Ovary (tissue), 9 donors: ENCODE results near the gene KCNQ5. TPM values are rescaled to one million over a fixed set of nuclear protein-coding genes. Genes with fewer than 3 reads are reported as not detected.
"Not testable (repeated sequence)": the region's sequence is repeated elsewhere in the genome, so short reads cannot be mapped to it uniquely, and the experiment has no call there.

Experiments
- DNase-seq, 5 donors: peaks; one replicate each; pipeline ENCODE4 v3.0.0-alpha.2; 2019 to 2020
- H3K27ac ChIP-seq, 2 donors: fragments of 200-600 bp; one replicate each; pipeline versions ENCODE4 v1.5.1 to v1.8.0; 2019 to 2022
- H3K27me3 ChIP-seq: fragments of 200-600 bp; one replicate; pipeline ENCODE4 v1.8.0; 2022
- H3K36me3 ChIP-seq: fragments of 200-600 bp; sonication (generic); one replicate; pipeline ENCODE4 v1.5.1; 2019
- H3K4me1 ChIP-seq: one replicate; pipeline ENCODE4 v1.8.1; 2013; ENCODE audit warnings: mild to moderate bottlenecking, moderate library complexity; ENCODE audit not compliant: insufficient read depth
- H3K4me3 ChIP-seq: fragments of 200-600 bp; sonication (generic); one replicate; pipeline ENCODE4 v1.5.1; 2017
- H3K9me3 ChIP-seq, 2 donors: fragments of 200-600 bp in 1 of 2; sonication (generic) in 1 of 2; one replicate each; pipeline versions ENCODE4 v1.5.1 to v1.8.1; 2013 to 2019; ENCODE audit warnings: mild to moderate bottlenecking in 1 of 2, moderate library complexity in 1 of 2
- EP300 ChIP-seq: sonication (generic); formaldehyde crosslinking; IDR thresholded peaks from one replicate; pipeline ENCODE4 v1.6.1; 2017; ENCODE audit warnings: antibody characterized with exemption
- POLR2A ChIP-seq: fragments of 450-650 bp; IDR thresholded peaks from one replicate; pipeline ENCODE4 v1.6.1; 2017; ENCODE audit warnings: antibody characterized with exemption, mild to moderate bottlenecking, moderate library complexity
- WGBS, 3 donors: extraction: QIAGEN DNeasy Blood & Tissue Kit in 1 of 3; methylation state at CpG; one replicate each; pipeline versions ENCODE4 v1.1.5 to v1.1.7; 2013 to 2017; 5-methylcytosine and 5-hydroxymethylcytosine counted together
- intact Hi-C, 4 donors: fragments of 100-400 bp; cut with DNase I; formaldehyde crosslinking; loops; one replicate each; pipeline versions ENCODE4 v1.11.0 to v1.15.1; 2022 to 2023
- polyA plus RNA-seq, 2 donors: library from polyadenylated mRNA; stranded (reverse); fragments of 200-250 nt in 1 of 2; fragments of 350-450 nt in 1 of 2; fragmentation: Illumina TruSeq in 1 of 2; extraction: RNeasy Lipid Tissue Mini Kit (QIAGEN cat#74804) in 1 of 2; gene quantifications; one replicate each; pipeline ENCODE4 v1.2.3, GENCODE V29; 2013 to 2014
- total RNA-seq, 7 donors: library from RNA; depleted of rRNA in 2 of 7; stranded (reverse); fragments of >200 nt in 2 of 7; fragmentation: NEBNext Ultra II Directional in 3 of 7; extraction: Animal tissue kit (Norgen Biotek cat#: 25700) in 3 of 7; gene quantifications; one replicate each; pipeline versions ENCODE4 v1.1.0 to v1.2.4, GENCODE V29; 2016 to 2023
- TF ChIP-seq, protein P1 (sequence below), 3 donors: fragments of 450-650 bp in 2 of 3; fragments of 200-600 bp in 1 of 3; IDR thresholded peaks; one replicate each; pipeline versions ENCODE4 v1.5.1 to v1.8.0; 2016 to 2022; ENCODE audit warnings: antibody characterized with exemption in 3 of 3, mild to moderate bottlenecking in 1 of 3
- donor health status: DM: no; HTN: no; CAD: no; lungs with moderate emphysema.
- donor health status: DM: no; HTN: no; CAD: no.
- donor health status: Bipolar disorder and iron deficiency.
- donor health status: DM: yes; HTN: yes; CAD: no.
- donor health status: DM: no; HTN: no; CAD: no.
- donor health status: DM: yes; HTN: yes; CAD: no.

The KCNQ5 gene
- total and polyA plus RNA-seq, 9 donors, result 0.02 to 0.80 (median 0.15) TPM; not detected in 2

DNA sequence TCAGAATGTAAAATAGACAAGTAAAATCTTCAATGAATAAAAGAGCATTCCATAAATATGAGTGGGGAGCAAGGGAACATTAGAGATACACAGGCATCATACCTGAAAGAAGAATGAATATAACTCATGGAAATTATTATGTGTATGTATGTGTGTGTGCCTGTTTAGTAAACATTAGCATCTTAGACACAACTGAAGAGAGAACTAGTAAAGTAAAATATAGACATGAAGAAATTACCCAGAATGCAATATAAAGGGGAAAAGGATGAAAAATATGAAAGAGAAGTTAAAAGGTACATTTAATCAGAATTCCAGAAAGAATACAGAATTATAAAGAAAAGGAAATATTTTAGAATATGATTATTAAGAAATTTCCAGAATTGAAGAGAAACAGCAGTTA lies 264.3 kb downstream of the KCNQ5 start:
- no peak overlapping the region for H3K4me3 ChIP-seq
- intact Hi-C loops, result no loop called here

DNA sequence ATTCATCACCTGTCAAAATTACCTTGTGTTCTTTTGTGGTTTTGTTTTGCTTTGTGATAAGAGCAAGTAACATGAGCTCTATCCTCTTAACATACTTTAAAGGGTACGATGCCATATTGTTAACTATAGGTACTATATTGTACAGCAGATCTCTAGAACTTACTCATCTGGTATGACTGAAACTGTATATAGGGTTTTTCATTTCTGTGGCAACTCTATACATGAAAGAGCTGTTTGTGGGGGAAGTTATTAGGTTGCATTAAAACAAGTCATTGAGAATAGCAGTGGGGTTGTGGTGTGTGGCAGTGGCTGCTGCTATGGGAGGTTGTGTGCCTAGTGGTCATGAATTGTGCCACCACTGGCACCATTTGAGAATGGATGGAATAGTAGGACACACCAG lies 268.4 kb downstream of the KCNQ5 start:
- Histone ChIP-seq H3K4me3 (no peak overlapping the region), H3K27me3 (no peaks in the 10 kb centered on the region), H3K27ac (no peak overlapping the region), H3K36me3 (no peaks in the 10 kb centered on the region), H3K4me1 (no peaks in the 10 kb centered on the region), H3K9me3 (no peaks in the 10 kb centered on the region)
- intact Hi-C loops, result no loop called here
- TF ChIP-seq POLR2A (no peak), EP300 (no peak)
- TF ChIP-seq, protein P1, sequence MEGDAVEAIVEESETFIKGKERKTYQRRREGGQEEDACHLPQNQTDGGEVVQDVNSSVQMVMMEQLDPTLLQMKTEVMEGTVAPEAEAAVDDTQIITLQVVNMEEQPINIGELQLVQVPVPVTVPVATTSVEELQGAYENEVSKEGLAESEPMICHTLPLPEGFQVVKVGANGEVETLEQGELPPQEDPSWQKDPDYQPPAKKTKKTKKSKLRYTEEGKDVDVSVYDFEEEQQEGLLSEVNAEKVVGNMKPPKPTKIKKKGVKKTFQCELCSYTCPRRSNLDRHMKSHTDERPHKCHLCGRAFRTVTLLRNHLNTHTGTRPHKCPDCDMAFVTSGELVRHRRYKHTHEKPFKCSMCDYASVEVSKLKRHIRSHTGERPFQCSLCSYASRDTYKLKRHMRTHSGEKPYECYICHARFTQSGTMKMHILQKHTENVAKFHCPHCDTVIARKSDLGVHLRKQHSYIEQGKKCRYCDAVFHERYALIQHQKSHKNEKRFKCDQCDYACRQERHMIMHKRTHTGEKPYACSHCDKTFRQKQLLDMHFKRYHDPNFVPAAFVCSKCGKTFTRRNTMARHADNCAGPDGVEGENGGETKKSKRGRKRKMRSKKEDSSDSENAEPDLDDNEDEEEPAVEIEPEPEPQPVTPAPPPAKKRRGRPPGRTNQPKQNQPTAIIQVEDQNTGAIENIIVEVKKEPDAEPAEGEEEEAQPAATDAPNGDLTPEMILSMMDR (IDR thresholded peaks at IDR 0.05), result no peak
- DNase-seq, result no peak
- WGBS, 3 donors, result 49 to 87% (median 57%) methylated on average over 1 of the region's 1 CpG

More for the DNA sequence above, 264.3 kb downstream of the KCNQ5 start:
- no peaks in the 10 kb centered on the region for H3K36me3 ChIP-seq
- TF ChIP-seq, protein P1 (IDR thresholded peaks at IDR 0.05), result no peak
- TF ChIP-seq POLR2A, result no peak
- TF ChIP-seq EP300, result no peak
- no peak overlapping the region for H3K27ac ChIP-seq
- DNase-seq, result no peak
- no peaks in the 10 kb centered on the region for H3K9me3 ChIP-seq
- no peaks in the 10 kb centered on the region for H3K4me1 ChIP-seq
- no peaks in the 10 kb centered on the region for H3K27me3 ChIP-seq

DNA sequence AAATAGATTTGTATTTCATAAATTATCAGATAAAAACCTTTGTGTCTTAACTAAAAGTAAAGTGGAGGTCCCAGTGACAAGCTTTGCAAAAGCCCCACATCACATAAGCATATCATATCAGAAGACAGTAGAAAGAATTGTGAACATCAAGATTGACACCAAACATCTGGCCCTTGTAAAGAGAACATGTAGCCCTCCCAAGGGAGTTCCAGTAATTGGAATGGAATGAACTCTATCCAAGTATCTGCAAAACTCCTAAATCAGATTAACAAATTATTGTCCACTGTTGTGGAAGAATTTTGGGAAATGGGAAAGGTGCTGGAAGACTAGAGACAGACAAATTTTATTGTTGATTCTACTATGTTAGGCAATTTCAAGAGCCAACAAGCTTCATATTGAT lies 268.8 kb downstream of the KCNQ5 start:
- no peak for DNase-seq
- H3K36me3 ChIP-seq, result no peaks in the 10 kb centered on the region
- H3K27me3 ChIP-seq, result no peaks in the 10 kb centered on the region
- intact Hi-C loops, result no loop called here
- no peaks in the 10 kb centered on the region for H3K9me3 ChIP-seq
- TF ChIP-seq EP300 (no peak), POLR2A (no peak)
- TF ChIP-seq, protein P1 (IDR thresholded peaks at IDR 0.05), result no peak
- H3K27ac ChIP-seq, result no peak overlapping the region
- H3K4me3 ChIP-seq, result no peak overlapping the region
- H3K4me1 ChIP-seq, result no peaks in the 10 kb centered on the region

DNA sequence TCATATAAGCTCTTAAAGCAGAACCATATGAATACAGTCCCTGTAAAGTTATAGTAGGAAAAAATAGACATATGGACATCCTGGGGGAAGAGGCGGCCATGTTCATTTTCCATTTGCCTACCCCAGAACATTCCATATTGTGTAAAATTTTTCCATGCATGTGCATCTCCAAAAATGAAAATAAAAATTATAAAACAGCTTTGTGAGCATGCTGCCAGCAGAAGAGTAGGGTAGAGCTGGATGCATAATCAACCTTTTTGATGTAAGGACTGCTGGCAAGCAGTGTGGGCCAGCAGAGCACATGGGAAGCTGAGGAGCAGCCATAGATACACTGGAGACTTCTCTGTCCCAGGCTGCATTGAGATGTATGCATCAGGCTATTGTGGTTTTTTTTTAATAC lies 271.0 kb downstream of the KCNQ5 start:
- no peaks in the 10 kb centered on the region for H3K27me3 ChIP-seq
- H3K9me3 ChIP-seq, result no peaks in the 10 kb centered on the region
- no peaks in the 10 kb centered on the region for H3K36me3 ChIP-seq
- intact Hi-C loops, result no loop called here
- DNase-seq, result no peak
- no peaks in the 10 kb centered on the region for H3K4me1 ChIP-seq
- no peak overlapping the region for H3K27ac ChIP-seq
- H3K4me3 ChIP-seq, result no peak overlapping the region
- 87 to 92% (median 89%) methylated on average over 1 of the region's 1 CpG for WGBS, 3 donors
- TF ChIP-seq, protein P1 (IDR thresholded peaks at IDR 0.05), result no peak
- no peak for TF ChIP-seq EP300
- no peak for TF ChIP-seq POLR2A

DNA sequence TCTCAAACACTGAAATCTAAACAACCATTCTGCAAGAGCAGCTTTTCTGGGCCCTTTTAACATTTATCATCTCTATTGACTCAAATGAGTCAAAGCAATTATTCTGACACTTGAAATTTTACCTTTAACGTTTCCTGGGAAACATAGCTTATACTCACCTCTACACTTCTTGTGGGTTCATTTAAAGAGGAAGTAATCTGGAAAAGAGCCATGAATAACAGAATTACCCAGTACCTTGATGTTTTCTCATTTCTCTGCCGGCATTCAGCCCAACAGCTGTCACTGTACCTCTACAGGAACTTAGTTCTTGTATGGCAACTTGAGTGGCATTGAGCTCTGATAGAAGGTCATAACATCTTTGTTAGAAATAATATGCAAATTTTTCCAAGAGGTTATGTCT lies 272.2 kb downstream of the KCNQ5 start:
- Histone ChIP-seq H3K27me3 (no peaks in the 10 kb centered on the region), H3K9me3 (no peaks in the 10 kb centered on the region), H3K27ac (no peak overlapping the region), H3K4me1 (no peaks in the 10 kb centered on the region), H3K4me3 (no peak overlapping the region), H3K36me3 (no peaks in the 10 kb centered on the region)
- no peak for DNase-seq
- intact Hi-C loops, result no loop called here
- TF ChIP-seq EP300 (no peak), POLR2A (no peak)
- TF ChIP-seq, protein P1 (IDR thresholded peaks at IDR 0.05), result no peak
- WGBS, 3 donors, result 36 to 46% (median 37%) methylated on average over 2 of the region's 2 CpGs

DNA sequence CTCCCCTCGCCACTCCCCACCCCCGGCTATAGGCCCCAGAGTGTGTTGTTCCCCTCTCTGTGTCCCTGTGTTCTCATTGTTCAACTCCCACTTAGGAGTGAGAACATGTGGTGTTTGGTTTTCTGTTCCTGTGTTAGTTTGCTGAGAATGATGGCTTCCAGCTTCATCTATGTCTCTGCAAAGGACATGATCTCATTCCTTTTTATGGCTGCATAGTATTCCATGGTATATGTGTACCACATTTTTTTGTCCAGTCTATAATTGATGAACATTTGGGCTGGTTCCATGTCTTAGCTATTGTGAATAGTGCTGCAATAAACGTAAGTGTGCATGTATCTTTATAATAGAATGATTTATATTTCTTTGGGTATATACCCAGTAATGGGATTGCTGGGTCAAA lies 276.4 kb downstream of the KCNQ5 start:
- intact Hi-C loops, H3K4me1 ChIP-seq, DNase-seq, H3K9me3 ChIP-seq, H3K27ac ChIP-seq, H3K36me3 ChIP-seq, H3K4me3 ChIP-seq, H3K27me3 ChIP-seq: not testable (repeated sequence)
- 63 to 82% (median 81%) methylated on average over 3 of the region's 3 CpGs for WGBS, 3 donors
